Measurements from ENCODE around the gene ADCY3.

Gene ADCY3

GRCh38 chr2:24830786-24831185 is 89.3 kb downstream of the ADCY3 start:
- DNase-seq (ENCODE audit: low spot score): no peak

GRCh38 chr2:24830351-24830750 is 89.7 kb downstream of the ADCY3 start:
- peak; percentile 62 for DNase-seq (ENCODE audit: low spot score)

- peak; percentile 53 for DNase-seq (ENCODE audit: low spot score)
These were observed 91.6 kb downstream of the ADCY3 start for GRCh38 chr2:24828238-24828996.

GRCh38 chr2:24827321-24828237 is 92.5 kb downstream of the ADCY3 start:
- DNase-seq (ENCODE audit: low spot score): peak; percentile 86

- no peak for DNase-seq (ENCODE audit: low spot score)
These were observed 93.3 kb downstream of the ADCY3 start for GRCh38 chr2:24826773-24827145.

- peak; percentile 53 for DNase-seq (ENCODE audit: low spot score)
These were observed 93.9 kb downstream of the ADCY3 start for GRCh38 chr2:24825883-24826772.

- DNase-seq (ENCODE audit: low spot score): peak; percentile 53
These were observed 94.8 kb downstream of the ADCY3 start for GRCh38 chr2:24824966-24825882.

- peak; percentile 30 for DNase-seq (ENCODE audit: low spot score)
These were observed 95.9 kb downstream of the ADCY3 start for GRCh38 chr2:24824071-24824588.

GRCh38 chr2:24822049-24822706 is 97.9 kb downstream of the ADCY3 start:
- DNase-seq (ENCODE audit: low spot score): no peak

- DNase-seq (ENCODE audit: low spot score): no peak
These were observed 98.6 kb downstream of the ADCY3 start for GRCh38 chr2:24821433-24821891.

- no peak for DNase-seq (ENCODE audit: low spot score)
These were observed 99.2 kb downstream of the ADCY3 start for GRCh38 chr2:24820598-24821432.

- no peak for DNase-seq (ENCODE audit: low spot score)
These were observed 99.9 kb downstream of the ADCY3 start for GRCh38 chr2:24820175-24820513.

- no peak for DNase-seq (ENCODE audit: low spot score)
These were observed 100.4 kb downstream of the ADCY3 start for GRCh38 chr2:24819442-24820174.

GRCh38 chr2:24818721-24819167 is 101.3 kb downstream of the ADCY3 start:
- no peak for DNase-seq (ENCODE audit: low spot score)

GRCh38 chr2:24816884-24817283 is 103.2 kb downstream of the ADCY3 start:
- DNase-seq (ENCODE audit: low spot score): no peak

- no peak for DNase-seq (ENCODE audit: low spot score)
These were observed 103.6 kb downstream of the ADCY3 start for GRCh38 chr2:24816404-24816803.

GRCh38 chr2:24815171-24815570 is 104.9 kb downstream of the ADCY3 start:
- no peak for DNase-seq (ENCODE audit: low spot score)

- no peak for DNase-seq (ENCODE audit: low spot score)
These were observed 105.5 kb downstream of the ADCY3 start for GRCh38 chr2:24814516-24814915.

Data from left forelimb (tissue), 1 donor.